GM12878 (cell line): Measurements from ENCODE around the gene FIBCD1. TPM values are rescaled to one million over a fixed set of nuclear protein-coding genes. Genes with fewer than 3 reads are reported as not detected.

Source experiments
- ATAC-seq: fragments of 200-7000 bp; cut with Tn5 transposase; 3 replicates; pipeline ENCODE4 v1.9.1; 2020; ENCODE audit warnings: mild to moderate bottlenecking, moderate library complexity
- BruUV-seq: library from RNA; stranded (reverse); fragments of 400-500 nt; replicated peaks from 2 replicates; lab custom pipeline; 2021; lab: Mats Ljungman, UMichigan
- CTCF ChIA-PET: fragments of 300-600 bp; sonication (Branson Sonifier 250); formaldehyde crosslinking; extraction: SDS; loops from one replicate; lab custom pipeline; 2021; ENCODE audit warnings: inconsistent platforms; lab: Yijun Ruan, JAX
- POLR2A ChIA-PET: fragments of 350-600 bp; formaldehyde crosslinking; extraction: SDS; loops from one replicate; lab custom pipeline; 2021; ENCODE audit warnings: inconsistent platforms; lab: Charles Lee
- RAD21 ChIA-PET: fragments of 300-600 bp; sonication (Branson Sonifier 250); formaldehyde crosslinking; loops from one replicate; lab custom pipeline; 2023; ENCODE audit warnings: antibody characterized with exemption; ENCODE audit not compliant: unreplicated experiment; lab: Charles Lee
- SMC1A ChIA-PET: fragments of 300-600 bp; sonication (Branson Sonifier 250); formaldehyde crosslinking; loops from one replicate; lab custom pipeline; 2023; ENCODE audit not compliant: unreplicated experiment, uncharacterized antibody; lab: Charles Lee
- DNase-seq: peaks from one replicate; pipeline ENCODE4 v3.0.0-alpha.2; 2011; ENCODE audit warnings: low read depth, low spot score
- FAIRE-seq: peaks from 3 replicates; lab custom pipeline; 2011; peaks lifted over from hg19 to GRCh38; lab: Jason Lieb, UNC
- H2AFZ ChIP-seq: 2 replicates; pipeline ENCODE4 v1.6.0; 2011; ENCODE audit warnings: low read depth, low read length, control low read depth; ENCODE audit not compliant: control insufficient read depth
- H3K27ac ChIP-seq: 2 replicates; pipeline ENCODE4 v1.5.1; 2011; ENCODE audit warnings: control low read depth; ENCODE audit not compliant: control insufficient read depth, insufficient read depth
- H3K27me3 ChIP-seq, 2 experiments: replicated peaks in 1 of 2; 2 replicates each; pipeline versions ENCODE4 v1.6.0 to v1.6.1; 2011; ENCODE audit warnings: low read length in 1 of 2; ENCODE audit not compliant: control insufficient read depth in 2 of 2, insufficient read depth in 2 of 2
- H3K36me3 ChIP-seq, 2 experiments: 2 replicates each; pipeline ENCODE4 v1.5.1; 2011; ENCODE audit warnings: low read length in 1 of 2; ENCODE audit not compliant: control insufficient read depth in 2 of 2, insufficient read depth in 2 of 2
- H3K4me1 ChIP-seq: 2 replicates; pipeline ENCODE4 v1.6.1; 2011; ENCODE audit warnings: mild to moderate bottlenecking, low read length, moderate library complexity, mixed read lengths; ENCODE audit not compliant: control insufficient read depth, insufficient read depth
- H3K4me2 ChIP-seq: 2 replicates; pipeline ENCODE4 v1.6.0; 2011; ENCODE audit warnings: control low read depth; ENCODE audit not compliant: control insufficient read depth, insufficient read depth
- H3K4me3 ChIP-seq: fragments of 200-600 bp; sonication (generic); 2 replicates; pipeline ENCODE4 v1.5.1; 2016
- H3K79me2 ChIP-seq: 2 replicates; pipeline ENCODE4 v1.6.0; 2011; ENCODE audit warnings: low read length; ENCODE audit not compliant: control insufficient read depth, insufficient read depth
- H3K9ac ChIP-seq: 2 replicates; pipeline ENCODE4 v1.8.0; 2011; ENCODE audit warnings: low read length, control low read depth, mixed read lengths; ENCODE audit not compliant: control insufficient read depth, insufficient read depth
- H3K9me3 ChIP-seq: replicated peaks from 3 replicates; pipeline ENCODE4 v1.5.1; 2011; ENCODE audit warnings: mild to moderate bottlenecking, low read length; ENCODE audit not compliant: control insufficient read depth, insufficient read depth
- H4K20me1 ChIP-seq: 2 replicates; pipeline ENCODE4 v1.6.0; 2011; ENCODE audit not compliant: control insufficient read depth, insufficient read depth
- ATF2 ChIP-seq: IDR thresholded peaks from 2 replicates; pipeline ENCODE4 v1.6.1; 2012; ENCODE audit warnings: low read length, inconsistent platforms
- CREM ChIP-seq: IDR thresholded peaks from 2 replicates; pipeline ENCODE4 v1.6.1; 2014; ENCODE audit warnings: antibody characterized with exemption, low read depth
- E2F8 ChIP-seq: fragments of 450-650 bp; IDR thresholded peaks from 2 replicates; pipeline ENCODE4 v1.6.1; 2018; ENCODE audit warnings: mild to moderate bottlenecking, low read depth, moderate library complexity; ENCODE audit not compliant: partially characterized antibody
- EED ChIP-seq: sonication (generic); IDR thresholded peaks from 2 replicates; pipeline ENCODE4 v1.6.1; 2016; ENCODE audit warnings: antibody characterized with exemption, low read depth
- JUND ChIP-seq: IDR thresholded peaks from 2 replicates; pipeline ENCODE4 v1.6.1; 2012; ENCODE audit warnings: low read depth, mild to moderate bottlenecking, low read length, improper control_type of control experiment, moderate library complexity
- MTA2 ChIP-seq: fragments of 450-650 bp; IDR thresholded peaks from 2 replicates; pipeline ENCODE4 v1.6.1; 2016; ENCODE audit warnings: low read depth, mild to moderate bottlenecking, moderate library complexity
- NBN ChIP-seq: fragments of 450-650 bp; IDR thresholded peaks from 2 replicates; pipeline ENCODE4 v1.6.1; 2016
- PML ChIP-seq: IDR thresholded peaks from 2 replicates; pipeline ENCODE4 v1.6.1; 2012; ENCODE audit warnings: low read length, inconsistent platforms
- SMAD1 ChIP-seq: fragments of 450-650 bp; IDR thresholded peaks from 2 replicates; pipeline ENCODE4 v1.6.1; 2018; ENCODE audit warnings: mild to moderate bottlenecking, low read depth; ENCODE audit not compliant: partially characterized antibody
- ZBTB40 ChIP-seq: fragments of 450-650 bp; IDR thresholded peaks from 2 replicates; pipeline ENCODE4 v1.6.1; 2016; ENCODE audit warnings: mild to moderate bottlenecking, moderate library complexity, borderline replicate concordance
- ZNF592 ChIP-seq: fragments of 450-650 bp; IDR thresholded peaks from 2 replicates; pipeline ENCODE4 v1.6.1; 2017; ENCODE audit warnings: mild to moderate bottlenecking, moderate library complexity
- WGBS: methylation state at CpG from one replicate; pipeline ENCODE4 v1.1.6; 2016; ENCODE audit warnings: low lambda C conversion rate; ENCODE audit not compliant: insufficient replicate concordance, insufficient coverage; ENCODE audit errors: missing lambda C conversion rate; 5-methylcytosine and 5-hydroxymethylcytosine counted together
- in situ Hi-C: fragments of 300-500 bp; cut with MboI; formaldehyde crosslinking; loops from 9 replicates; pipeline ENCODE4 v1.14.3; 2018; ENCODE audit warnings: mixed read lengths
- intact Hi-C: fragments of 100-400 bp; cut with micrococcal nuclease; formaldehyde crosslinking; loops from one replicate; pipeline ENCODE4 v1.14.2; 2022; ENCODE audit not compliant: unreplicated experiment
- polyA plus RNA-seq, 11 experiments: library from polyadenylated mRNA; depleted of rRNA in 4 of 11; unstranded in 6 of 11; stranded (reverse) in 5 of 11; fragments of >200 nt; fragmentation: Nextera tagmentation in 4 of 11; fragmentation: Illumina TruSeq in 1 of 11; extraction: Ambion mirVana in 4 of 11; extraction: Trizol in 1 of 11; gene quantifications; 1 replicate in 1 of 11; 2 replicates in 10 of 11; pipeline versions ENCODE4 v1.2.1 to v1.2.3, GENCODE V29; 2011 to 2016; ENCODE audit warnings: inconsistent platforms in 2 of 11, missing spikeins in 2 of 11, low read depth in 1 of 11
- total RNA-seq, 4 experiments: library from RNA; depleted of rRNA in 3 of 4; stranded (reverse); fragments of >200 nt in 3 of 4; fragmentation: Illumina TruSeq in 1 of 4; extraction: Trizol in 1 of 4; gene quantifications; 2 replicates each; pipeline versions ENCODE4 v1.2.1 to v1.2.3, GENCODE V29; 2013 to 2021

Gene FIBCD1
- total and polyA plus RNA-seq, 10 of the 15 experiments (the other 5 are each of a cell fraction or from before 2014, with no cell fraction given), result 0.04 to 0.95 (median 0.25) TPM; not detected in 6

- H4K20me1 ChIP-seq, result peaks cover 6% of the 10 kb centered on the region; the same call in 1 of the 2 replicates
- no peaks in the 10 kb centered on the region for H3K9me3 ChIP-seq
- H3K27ac ChIP-seq, result no peak overlapping the region
- RAD21 ChIA-PET, result interaction anchor here (2.4 kb wide), 1 partner anchor 72 kb away, joined by 7 read pairs; no protein-coding TSS in a partner anchor
- no peak overlapping the region for H3K4me3 ChIP-seq
- H3K36me3 ChIP-seq, result no peaks in the 10 kb centered on the region
- intact Hi-C loops, result no loop called here
- DNase-seq (no peak), ATAC-seq (no peak), FAIRE-seq (no peak)
- WGBS, result 66% methylated on average over 6 of the region's 6 CpGs
- BruUV-seq, result no TSS peak
- POLR2A ChIA-PET, result no interaction called here
- H3K9ac ChIP-seq, result no peak overlapping the region
- H2AFZ ChIP-seq, result no peak overlapping the region
- CTCF ChIA-PET, result interaction anchor here (0.6 to 3.5 kb wide), 7 partner anchors 14 to 240 kb away, joined by 3 to 36 read pairs (median 4); no protein-coding TSS in a partner anchor
- in situ Hi-C loops, result loop anchor here (5.0 kb wide), 3 partner anchors 75 to 235 kb away; no protein-coding TSS in a partner anchor
- H3K79me2 ChIP-seq, result no peaks in the 10 kb centered on the region
- SMC1A ChIA-PET, result interaction anchor here (1.7 to 2.4 kb wide), 2 partner anchors 47 to 72 kb away, joined by 4 to 10 read pairs; no protein-coding TSS in a partner anchor
- no peak overlapping the region for H3K4me2 ChIP-seq
- peaks cover 6 to 21% of the 10 kb centered on the region in 2 experiments for H3K27me3 ChIP-seq
- no peaks in the 10 kb centered on the region for H3K4me1 ChIP-seq
- TF ChIP-seq ZBTB40 (no peak), NBN (no peak), PML (no peak), ZNF592 (no peak), ATF2 (no peak), EED (no peak), CREM (no peak), E2F8 (no peak), JUND (no peak), MTA2 (no peak), SMAD1 (no peak)
Measured at GRCh38 chr9:130942084-130942483, 3.0 kb upstream of the FIBCD1 start.
